Thyroid gland (tissue), 4 donors: ENCODE measurements around the gene ISOC2.

Experiments
- CTCF ChIP-seq, 6 experiments: fragments of 200-600 bp in 3 of 6; fragments of 450-650 bp in 3 of 6; sonication (generic) in 3 of 6; IDR thresholded peaks; one replicate each; pipeline ENCODE4 v1.5.1; 2016 to 2019; ENCODE audit warnings: antibody characterized with exemption in 6 of 6, mild to moderate bottlenecking in 2 of 6, inconsistent platforms in 1 of 6, moderate library complexity in 1 of 6
- POLR2A ChIP-seq, 2 donors: fragments of 450-650 bp; IDR thresholded peaks; one replicate each; pipeline ENCODE4 v1.6.1; 2017; ENCODE audit warnings: antibody characterized with exemption in 2 of 2, mild to moderate bottlenecking in 2 of 2, moderate library complexity in 1 of 2

- TF ChIP-seq CTCF (IDR thresholded peaks at IDR 0.05) (no peak), POLR2A (IDR thresholded peaks at IDR 0.05) (no peak)
These were observed 39.0 kb upstream of the ISOC2 start for GRCh38 chr19:55500368-55500952.
